Natural killer cell (primary cell): ENCODE results near the gene EYA4. TPM values are rescaled to one million over a fixed set of nuclear protein-coding genes. Genes with fewer than 3 reads are reported as not detected.

Experiments used
- ATAC-seq, 3 donors: fragments of 150-1000 bp in 2 of 3; fragments of 200-7000 bp in 1 of 3; cut with Tn5 transposase; 1 replicate in 1 of 3; 2 replicates in 2 of 3; pipeline ENCODE4 v1.10.0; 2021; ENCODE audit warnings: mild to moderate bottlenecking in 2 of 3, moderate library complexity in 2 of 3
- DNase-seq, 2 donors: peaks; one replicate each; pipeline versions ENCODE4 v3.0.0 to v3.0.0-alpha.2; 2013 to 2021; ENCODE audit warnings: mixed read lengths in 1 of 2
- H3K27ac ChIP-seq: one replicate; pipeline ENCODE4 v1.5.1; 2013; ENCODE audit warnings: mild to moderate bottlenecking, low read length
- H3K27me3 ChIP-seq: one replicate; pipeline ENCODE4 v1.6.1; 2013; ENCODE audit warnings: low read length; ENCODE audit not compliant: control insufficient read depth, insufficient read depth
- H3K36me3 ChIP-seq: one replicate; pipeline ENCODE4 v1.6.1; 2013; ENCODE audit warnings: low read length; ENCODE audit not compliant: control insufficient read depth, insufficient read depth
- H3K4me1 ChIP-seq: one replicate; pipeline ENCODE4 v1.6.1; 2013; ENCODE audit warnings: low read length; ENCODE audit not compliant: control insufficient read depth, insufficient read depth
- H3K4me3 ChIP-seq: one replicate; pipeline ENCODE4 v1.5.1; 2013; ENCODE audit warnings: low read length
- H3K9me3 ChIP-seq: one replicate; pipeline ENCODE4 v1.6.1; 2013; ENCODE audit warnings: low read length; ENCODE audit not compliant: control insufficient read depth, insufficient read depth
- H3K27ac Mint-ChIP-seq, 2 donors: one replicate each; pipeline ENCODE4 v1.8.0; 2022; ENCODE audit warnings: mild to moderate bottlenecking in 2 of 2, mixed read lengths in 2 of 2, moderate library complexity in 1 of 2
- H3K27me3 Mint-ChIP-seq, 2 donors: one replicate each; pipeline ENCODE4 v1.8.0; 2022; ENCODE audit warnings: low read depth in 2 of 2, mixed read lengths in 2 of 2
- H3K36me3 Mint-ChIP-seq: one replicate; pipeline ENCODE4 v1.8.0; 2022; ENCODE audit warnings: mixed read lengths
- H3K4me1 Mint-ChIP-seq, 2 donors: one replicate each; pipeline ENCODE4 v1.8.0; 2022; ENCODE audit warnings: mixed read lengths in 2 of 2
- H3K4me3 Mint-ChIP-seq: one replicate; pipeline ENCODE4 v1.8.0; 2022; ENCODE audit warnings: mild to moderate bottlenecking, moderate library complexity, mixed read lengths
- H3K9me3 Mint-ChIP-seq, 2 donors: one replicate each; pipeline ENCODE4 v1.8.0; 2022; ENCODE audit warnings: mixed read lengths in 2 of 2
- WGBS: methylation state at CpG from one replicate; pipeline ENCODE4 v1.1.7; 2013; ENCODE audit warnings: missing lambda C conversion rate; ENCODE audit not compliant: insufficient coverage; 5-methylcytosine and 5-hydroxymethylcytosine counted together
- intact Hi-C: fragments of 100-400 bp; cut with micrococcal nuclease; formaldehyde crosslinking; loops from one replicate; pipeline ENCODE4 v1.14.2; 2022
- total RNA-seq, 4 donors: library from RNA; stranded (reverse); fragments of 120-200 nt in 1 of 4; gene quantifications; one replicate each; pipeline versions ENCODE4 v1.2.3 to v1.2.4, GENCODE V29; 2013 to 2022
- TF ChIP-seq, protein P1 (sequence below): fragments of 200-600 bp; IDR thresholded peaks from one replicate; pipeline ENCODE4 v1.8.0; 2022; ENCODE audit warnings: antibody characterized with exemption

The EYA4 gene
- total RNA-seq, 3 donors from 2014 or later (not counting 1 experiment from before 2014, with no cell fraction given) = not detected

DNA sequence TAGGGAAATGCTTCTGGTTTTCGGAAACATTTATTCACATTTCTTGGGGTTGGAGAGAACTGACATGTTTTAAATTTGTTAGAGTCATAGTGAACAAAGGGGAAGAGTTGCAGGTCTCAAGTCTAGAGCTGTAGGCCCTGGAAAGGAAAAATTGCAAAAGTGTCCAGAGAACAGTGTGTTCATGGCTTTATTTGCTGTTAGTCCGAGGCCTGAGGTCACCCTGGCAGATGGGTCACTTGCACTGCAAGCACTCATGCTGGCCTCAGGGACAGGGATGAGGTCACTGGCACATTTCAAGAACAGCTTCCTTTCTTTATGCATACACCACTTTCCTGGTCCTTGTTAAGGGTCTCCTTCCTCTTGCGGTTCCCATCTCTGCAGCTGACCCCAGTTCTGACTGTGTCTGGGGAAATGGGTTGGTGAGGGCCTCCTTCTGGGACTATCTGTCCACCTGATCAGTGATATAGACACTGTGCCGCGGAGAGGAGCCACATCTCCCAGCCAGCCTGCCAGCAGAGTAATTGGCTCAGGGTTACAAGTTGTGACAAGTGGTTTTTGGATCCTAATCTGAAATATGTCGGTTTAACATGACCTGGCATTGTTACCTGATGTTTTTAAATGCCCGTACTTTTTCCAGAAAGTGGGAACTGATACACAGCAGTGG is 194.0 kb downstream of the EYA4 start:
- H3K36me3 Mint-ChIP-seq = no peaks in the 10 kb centered on the region
- H3K27ac Mint-ChIP-seq = no peak overlapping the region
- 58% methylated on average over 6 of the region's 7 CpGs for WGBS
- no peaks in the 10 kb centered on the region for H3K4me1 Mint-ChIP-seq
- H3K4me1 ChIP-seq = no peaks in the 10 kb centered on the region
- intact Hi-C loops = no loop called here
- no peaks in the 10 kb centered on the region for H3K27me3 Mint-ChIP-seq
- no peak overlapping the region for H3K4me3 Mint-ChIP-seq
- no peaks in the 10 kb centered on the region for H3K36me3 ChIP-seq
- ATAC-seq (no peak), DNase-seq (no peak)
- H3K9me3 ChIP-seq = no peaks in the 10 kb centered on the region
- H3K27me3 ChIP-seq = no peaks in the 10 kb centered on the region
- no peak overlapping the region for H3K27ac ChIP-seq
- no peak overlapping the region for H3K4me3 ChIP-seq
- H3K9me3 Mint-ChIP-seq = peaks cover 2 to 7% of the 10 kb centered on the region in 2 donors
- TF ChIP-seq, protein P1, sequence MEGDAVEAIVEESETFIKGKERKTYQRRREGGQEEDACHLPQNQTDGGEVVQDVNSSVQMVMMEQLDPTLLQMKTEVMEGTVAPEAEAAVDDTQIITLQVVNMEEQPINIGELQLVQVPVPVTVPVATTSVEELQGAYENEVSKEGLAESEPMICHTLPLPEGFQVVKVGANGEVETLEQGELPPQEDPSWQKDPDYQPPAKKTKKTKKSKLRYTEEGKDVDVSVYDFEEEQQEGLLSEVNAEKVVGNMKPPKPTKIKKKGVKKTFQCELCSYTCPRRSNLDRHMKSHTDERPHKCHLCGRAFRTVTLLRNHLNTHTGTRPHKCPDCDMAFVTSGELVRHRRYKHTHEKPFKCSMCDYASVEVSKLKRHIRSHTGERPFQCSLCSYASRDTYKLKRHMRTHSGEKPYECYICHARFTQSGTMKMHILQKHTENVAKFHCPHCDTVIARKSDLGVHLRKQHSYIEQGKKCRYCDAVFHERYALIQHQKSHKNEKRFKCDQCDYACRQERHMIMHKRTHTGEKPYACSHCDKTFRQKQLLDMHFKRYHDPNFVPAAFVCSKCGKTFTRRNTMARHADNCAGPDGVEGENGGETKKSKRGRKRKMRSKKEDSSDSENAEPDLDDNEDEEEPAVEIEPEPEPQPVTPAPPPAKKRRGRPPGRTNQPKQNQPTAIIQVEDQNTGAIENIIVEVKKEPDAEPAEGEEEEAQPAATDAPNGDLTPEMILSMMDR = no peak

DNA sequence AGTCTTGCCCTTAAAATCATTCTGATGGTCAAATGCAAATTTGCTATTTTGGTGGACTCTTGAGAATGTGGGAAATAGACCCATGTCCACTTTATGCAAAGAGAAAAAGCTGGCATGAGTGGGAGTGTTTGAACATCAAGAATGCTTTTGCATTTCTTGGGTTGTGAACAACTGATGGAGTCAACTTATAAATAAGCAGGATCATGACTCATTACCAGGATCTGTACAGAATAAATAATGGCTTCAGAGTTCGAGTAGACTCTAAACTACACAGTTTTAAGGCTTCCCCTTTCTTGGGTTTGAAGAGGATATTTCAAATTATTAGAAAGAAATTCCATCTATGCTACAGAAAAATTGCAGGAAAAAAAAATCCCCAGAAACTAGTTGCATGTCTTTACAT is 195.5 kb downstream of the EYA4 start:
- H3K27me3 ChIP-seq = no peaks in the 10 kb centered on the region
- Mint-ChIP-seq H3K4me3 (no peak overlapping the region), H3K9me3 (peaks cover 2 to 6% of the 10 kb centered on the region in 2 donors), H3K27me3 (no peaks in the 10 kb centered on the region), H3K27ac (no peak overlapping the region), H3K36me3 (no peaks in the 10 kb centered on the region), H3K4me1 (no peaks in the 10 kb centered on the region)
- TF ChIP-seq, protein P1 = no peak
- no peak overlapping the region for H3K27ac ChIP-seq
- H3K9me3 ChIP-seq = no peaks in the 10 kb centered on the region
- H3K4me3 ChIP-seq = no peak overlapping the region
- ATAC-seq (no peak), DNase-seq (no peak)
- 40% methylated on average over 1 of the region's 1 CpG for WGBS
- intact Hi-C loops = no loop called here
- H3K4me1 ChIP-seq = no peaks in the 10 kb centered on the region
- H3K36me3 ChIP-seq = no peaks in the 10 kb centered on the region

DNA sequence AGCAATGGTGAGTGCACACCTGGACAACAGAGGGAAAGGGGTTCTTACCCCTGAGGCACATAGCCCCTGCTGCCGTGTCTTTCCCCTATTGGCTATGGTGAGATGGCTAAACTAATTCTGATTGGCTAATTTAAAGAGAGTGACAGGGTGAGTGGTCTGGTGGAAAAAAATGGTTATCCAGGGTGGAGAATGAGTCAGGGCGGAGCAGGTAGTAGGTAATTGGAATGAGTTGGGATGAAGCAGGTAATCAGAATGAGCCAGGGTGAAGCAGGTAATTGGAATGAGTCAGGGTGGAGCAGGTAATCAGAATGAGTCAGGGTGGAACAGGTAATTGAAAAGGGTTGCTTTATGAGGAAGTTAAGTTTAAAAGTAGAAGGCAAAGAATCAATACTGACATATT is 200.3 kb downstream of the EYA4 start:
- Mint-ChIP-seq H3K36me3 (no peaks in the 10 kb centered on the region), H3K4me1 (no peaks in the 10 kb centered on the region), H3K27me3 (no peaks in the 10 kb centered on the region), H3K4me3 (no peak overlapping the region), H3K9me3 (peaks cover 0 to 8% of the 10 kb centered on the region in 2 donors), H3K27ac (no peak overlapping the region)
- Histone ChIP-seq H3K9me3 (no peaks in the 10 kb centered on the region), H3K27me3 (no peaks in the 10 kb centered on the region), H3K27ac (no peak overlapping the region), H3K4me1 (no peaks in the 10 kb centered on the region), H3K36me3 (no peaks in the 10 kb centered on the region), H3K4me3 (no peak overlapping the region)
- WGBS = 94% methylated on average over 2 of the region's 2 CpGs
- no peak for ATAC-seq
- no peak for DNase-seq
- TF ChIP-seq, protein P1 = no peak
- intact Hi-C loops = no loop called here

DNA sequence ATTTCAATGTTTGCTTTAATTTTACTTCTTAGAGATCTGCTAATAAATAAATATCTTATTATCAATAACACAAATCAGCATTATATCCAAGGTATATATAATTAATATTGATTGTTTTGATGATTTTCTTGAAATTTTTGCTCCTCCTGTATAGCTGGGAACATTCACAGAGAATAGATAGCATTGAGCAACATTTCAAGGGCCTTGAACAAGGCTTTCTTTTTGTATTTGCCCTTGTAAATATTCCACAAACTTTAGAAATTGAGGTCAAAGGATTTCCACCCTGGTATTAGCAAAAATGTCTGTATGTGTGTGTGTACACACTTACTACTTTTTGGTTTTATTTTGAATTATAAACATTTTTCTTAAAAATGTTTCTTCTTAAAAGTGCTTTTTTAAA is 205.6 kb downstream of the EYA4 start:
- Histone ChIP-seq H3K27ac (no peak overlapping the region), H3K4me1 (no peaks in the 10 kb centered on the region), H3K36me3 (no peaks in the 10 kb centered on the region), H3K9me3 (no peaks in the 10 kb centered on the region), H3K4me3 (no peak overlapping the region), H3K27me3 (no peaks in the 10 kb centered on the region)
- no peak overlapping the region for H3K27ac Mint-ChIP-seq
- peaks cover 0 to 2% of the 10 kb centered on the region in 2 donors for H3K9me3 Mint-ChIP-seq
- no peaks in the 10 kb centered on the region for H3K36me3 Mint-ChIP-seq
- H3K4me3 Mint-ChIP-seq = no peak overlapping the region
- TF ChIP-seq, protein P1 = no peak
- DNase-seq = no peak
- intact Hi-C loops = no loop called here
- no peaks in the 10 kb centered on the region for H3K4me1 Mint-ChIP-seq
- H3K27me3 Mint-ChIP-seq = no peaks in the 10 kb centered on the region
- no peak for ATAC-seq
